ENCODE results near the gene PLSCR4.

DNA sequence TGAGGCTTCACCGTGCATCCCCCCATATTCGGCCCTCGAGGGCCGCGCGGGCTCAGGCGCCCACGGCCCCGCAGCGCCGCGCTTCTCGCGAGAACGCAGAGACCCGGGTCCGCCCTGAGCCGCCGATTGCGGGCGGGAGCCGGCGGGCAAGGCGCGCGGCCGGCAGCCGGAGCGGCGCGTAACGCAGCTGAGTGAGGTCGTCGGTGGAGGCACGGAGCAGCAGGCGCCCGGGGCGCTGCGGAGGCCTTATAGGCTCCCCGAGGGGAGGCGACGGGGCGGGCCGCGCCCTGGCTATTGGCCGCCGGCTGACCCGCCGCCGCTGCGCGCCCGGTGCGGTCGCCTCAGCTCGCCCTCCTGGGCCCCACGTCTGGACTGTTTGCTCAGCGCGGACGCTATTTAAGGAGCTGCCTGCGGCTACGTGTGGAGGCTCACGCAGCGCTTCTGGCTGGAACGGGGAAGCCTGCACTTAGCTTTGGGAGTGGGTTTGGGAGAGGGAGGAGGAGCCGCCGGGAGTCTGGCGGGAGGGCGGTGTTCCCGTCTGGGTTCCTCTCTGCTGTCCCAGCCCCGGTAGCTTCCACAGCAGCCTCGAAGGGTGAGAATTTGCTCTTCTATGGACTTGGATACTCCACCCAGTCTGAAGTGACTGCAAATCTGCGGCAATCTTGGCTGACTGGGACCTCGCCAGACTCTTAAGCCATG lies 89.8 kb downstream of the PLSCR4 start, which contains the start of gene PLOD2:
- TF ChIP-seq CTCF (IDR thresholded peaks at IDR 0.05; ENCODE audit: insufficient read depth, low read depth, low read length): no peak
- TF ChIP-seq EZH2 (IDR thresholded peaks at IDR 0.05; ENCODE audit: insufficient read depth, low read length): no peak

Data from astrocyte (in vitro differentiated cells and primary cell).